ENCODE results near the gene SEC14L1.

The SEC14L1 gene

DNA sequence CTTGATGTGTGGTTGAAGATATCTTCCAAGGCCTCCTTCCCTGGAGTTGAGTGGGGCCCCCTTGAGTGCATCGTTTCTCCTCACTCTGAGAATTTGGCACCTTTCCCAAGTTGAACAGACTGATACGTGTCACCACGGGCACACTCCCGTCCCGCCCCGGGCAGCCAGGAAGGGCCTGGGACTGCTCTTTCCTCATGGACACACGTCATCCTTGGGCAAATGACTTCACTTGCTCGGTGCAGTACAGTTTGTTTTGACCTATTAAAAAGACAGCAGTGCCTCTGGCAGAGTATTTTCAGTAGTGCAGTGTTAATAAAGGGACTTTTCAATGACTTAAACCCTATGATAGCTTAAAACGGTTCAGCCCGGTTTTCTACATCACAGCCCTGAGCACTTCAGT lies 59.9 kb downstream of the SEC14L1 start:
- no peak for DNase-seq (ENCODE audit: extremely low read depth, low read depth)
- no peak for TF ChIP-seq CTCF (IDR thresholded peaks at IDR 0.05; ENCODE audit: low read depth, low read length, missing control alignments)
- H3K4me3 ChIP-seq (replicated peaks; ENCODE audit: low read depth, low read length) = no peak overlapping the region

DNA sequence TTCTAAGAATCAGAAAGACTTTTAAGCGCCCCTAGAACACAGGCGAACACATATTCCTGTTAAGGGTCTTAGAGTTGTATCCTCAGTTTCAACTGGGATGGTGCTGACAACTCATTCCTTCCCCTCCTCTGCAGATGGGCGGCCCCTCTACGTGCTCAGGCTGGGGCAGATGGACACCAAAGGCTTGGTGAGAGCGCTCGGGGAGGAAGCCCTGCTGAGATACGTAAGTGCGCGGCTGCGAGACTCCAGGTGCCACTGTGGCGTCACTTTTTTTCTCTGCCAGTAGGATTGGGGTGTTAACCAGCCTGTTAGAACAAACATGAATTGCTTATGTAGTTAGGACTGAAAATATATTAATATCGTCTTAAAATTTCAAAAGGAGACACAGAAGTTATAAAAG lies 62.7 kb downstream of the SEC14L1 start:
- TF ChIP-seq CTCF (IDR thresholded peaks at IDR 0.05; ENCODE audit: low read depth, low read length, missing control alignments) = no peak
- DNase-seq (ENCODE audit: extremely low read depth, low read depth) = no peak

DNA sequence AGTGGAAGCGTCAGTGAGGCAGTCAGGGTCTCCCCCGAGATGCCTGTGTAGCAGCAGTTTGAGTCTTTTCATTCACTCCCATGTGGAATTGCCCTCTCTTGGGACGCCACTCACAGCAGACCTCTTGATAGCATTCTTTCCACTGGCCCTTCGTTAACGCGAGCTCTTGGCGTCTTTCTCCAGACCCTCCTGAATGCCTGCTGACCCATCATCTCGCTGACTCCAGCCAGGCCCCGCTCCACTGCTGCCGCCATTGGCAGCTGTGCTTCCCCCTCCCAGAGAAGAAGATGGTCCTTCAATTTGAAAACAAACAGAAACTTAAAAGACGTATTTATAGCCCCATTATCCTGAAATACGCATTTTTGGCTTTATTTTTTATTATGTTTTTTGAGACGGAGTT lies 63.1 kb downstream of the SEC14L1 start:
- TF ChIP-seq CTCF (IDR thresholded peaks at IDR 0.05; ENCODE audit: low read depth, low read length, missing control alignments) = no peak
- no peak for DNase-seq (ENCODE audit: extremely low read depth, low read depth)
- H3K4me3 ChIP-seq (replicated peaks; ENCODE audit: low read depth, low read length) = no peak overlapping the region

More for the DNA sequence above, 62.7 kb downstream of the SEC14L1 start:
- H3K4me3 ChIP-seq (replicated peaks; ENCODE audit: low read depth, low read length) = no peak overlapping the region

DNA sequence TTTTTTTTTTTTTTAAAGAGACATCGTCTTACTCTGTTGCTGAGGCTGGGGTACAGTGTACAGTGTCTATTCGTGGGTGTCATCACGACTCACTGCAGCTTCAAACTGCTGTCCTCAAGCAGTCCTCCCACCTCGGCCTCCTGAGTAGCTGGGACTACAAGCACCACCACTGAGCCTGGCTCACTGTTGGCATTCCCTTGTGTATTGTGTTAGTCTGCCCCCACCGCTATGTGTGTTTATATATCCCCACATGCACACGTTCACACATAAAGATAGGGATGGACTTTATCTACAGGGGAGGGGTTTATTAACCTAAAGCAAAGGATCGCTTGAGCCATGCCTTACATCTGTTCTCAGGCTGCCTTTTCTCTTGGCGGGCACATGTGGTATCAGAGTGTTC lies 63.8 kb downstream of the SEC14L1 start:
- no peak for TF ChIP-seq CTCF (IDR thresholded peaks at IDR 0.05; ENCODE audit: low read depth, low read length, missing control alignments)
- no peak for DNase-seq (ENCODE audit: extremely low read depth, low read depth)
- no peak overlapping the region for H3K4me3 ChIP-seq (replicated peaks; ENCODE audit: low read depth, low read length)

- no peak for DNase-seq (ENCODE audit: extremely low read depth, low read depth)
- no peak for TF ChIP-seq CTCF (IDR thresholded peaks at IDR 0.05; ENCODE audit: low read depth, low read length, missing control alignments)
- H3K4me3 ChIP-seq (replicated peaks; ENCODE audit: low read depth, low read length) = no peak overlapping the region
These were observed 64.8 kb downstream of the SEC14L1 start for GRCh38 chr17:77205396-77206125.

- H3K4me3 ChIP-seq (replicated peaks; ENCODE audit: low read depth, low read length) = no peak overlapping the region
- no peak for DNase-seq (ENCODE audit: extremely low read depth, low read depth)
These were observed 65.6 kb downstream of the SEC14L1 start for GRCh38 chr17:77206158-77206956.

More at GRCh38 chr17:77206158-77206956, 65.6 kb downstream of the SEC14L1 start:
- TF ChIP-seq CTCF (IDR thresholded peaks at IDR 0.05; ENCODE audit: low read depth, low read length, missing control alignments) = no peak

Measured in HFF-Myc (cell line).